ENCODE measurements around the gene PALB2. TPM values are rescaled to one million over a fixed set of nuclear protein-coding genes. Genes with fewer than 3 reads are reported as not detected.

PALB2 gene
- total and polyA plus RNA-seq, 2 of the 13 experiments (the other 11 are each of a cell fraction or from before 2014, with no cell fraction given) = 12.1 to 40.9 TPM

GRCh38 chr16:23595951-23596720 lies 45.0 kb downstream of the PALB2 start, which contains the start of gene NDUFAB1 (continued):
- TF ChIP-seq PCBP2 (optimal IDR thresholded peaks at IDR 0.05; ENCODE audit: low read depth, low read length, poor library complexity, severe bottlenecking) = no peak
- TF ChIP-seq SRSF9 (IDR thresholded peaks at IDR 0.05; ENCODE audit: borderline replicate concordance, insufficient read depth, low read depth, low read length, poor library complexity, severe bottlenecking) = no peak
- TF ChIP-seq ZNF766 (CRISPR knock-in tag; IDR thresholded peaks at IDR 0.05; ENCODE audit: borderline replicate concordance) = peak; percentile 94; the same call in 1 of the 2 replicates
- TF ChIP-seq ZBTB7A (CRISPR knock-in tag; IDR thresholded peaks at IDR 0.05) = 0 out of 2 replicates have a peak, but pooled peaks have one; percentile 33
- 0 out of 2 replicates have a peak, but pooled peaks have one; percentile 39 for TF ChIP-seq POLR2AphosphoS2 (IDR thresholded peaks at IDR 0.05; ENCODE audit: low read depth, low read length)
- TF ChIP-seq HNF4A (CRISPR knock-in tag; IDR thresholded peaks at IDR 0.05) = peak; percentile 76
- no peak for TF ChIP-seq FOXJ3 (CRISPR knock-in tag; IDR thresholded peaks at IDR 0.05; ENCODE audit: borderline replicate concordance)
- TF ChIP-seq, protein P1, sequence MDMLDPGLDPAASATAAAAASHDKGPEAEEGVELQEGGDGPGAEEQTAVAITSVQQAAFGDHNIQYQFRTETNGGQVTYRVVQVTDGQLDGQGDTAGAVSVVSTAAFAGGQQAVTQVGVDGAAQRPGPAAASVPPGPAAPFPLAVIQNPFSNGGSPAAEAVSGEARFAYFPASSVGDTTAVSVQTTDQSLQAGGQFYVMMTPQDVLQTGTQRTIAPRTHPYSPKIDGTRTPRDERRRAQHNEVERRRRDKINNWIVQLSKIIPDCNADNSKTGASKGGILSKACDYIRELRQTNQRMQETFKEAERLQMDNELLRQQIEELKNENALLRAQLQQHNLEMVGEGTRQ (IDR thresholded peaks at IDR 0.05; ENCODE audit: low read depth, low read length) = no peak
- TF ChIP-seq, protein P1 (CRISPR knock-in tag; IDR thresholded peaks at IDR 0.05; ENCODE audit: borderline replicate concordance) = peak; percentile 9; the same call in 1 of the 2 replicates
- peak; percentile 88; the same call in 1 of the 2 replicates for TF ChIP-seq RELA (CRISPR knock-in tag; IDR thresholded peaks at IDR 0.05)
- TF ChIP-seq HNRNPH1 (optimal IDR thresholded peaks at IDR 0.05; ENCODE audit: low read depth, low read length) = no peak
- TF ChIP-seq MBD4 (IDR thresholded peaks at IDR 0.05; ENCODE audit: borderline replicate concordance, low read length) = no peak
- TF ChIP-seq ZNF577 (CRISPR knock-in tag; IDR thresholded peaks at IDR 0.05; ENCODE audit: borderline replicate concordance, low read depth) = no peak
- TF ChIP-seq GABPA (IDR thresholded peaks at IDR 0.05; ENCODE audit: low read depth, low read length) = peak; percentile 84
- TF ChIP-seq GABPA (CRISPR knock-in tag; IDR thresholded peaks at IDR 0.05; ENCODE audit: low read depth) = peak; percentile 79
- TF ChIP-seq NONO (IDR thresholded peaks at IDR 0.05) = no peak
- peak; percentile 99 for TF ChIP-seq NONO (CRISPR knock-in tag; conservative IDR thresholded peaks at IDR 0.05)
- 0 out of 2 replicates have a peak, but pooled peaks have one; percentile 23 for TF ChIP-seq SRF (IDR thresholded peaks at IDR 0.05; ENCODE audit: low read depth, low read length)
- TF ChIP-seq, protein P2, sequence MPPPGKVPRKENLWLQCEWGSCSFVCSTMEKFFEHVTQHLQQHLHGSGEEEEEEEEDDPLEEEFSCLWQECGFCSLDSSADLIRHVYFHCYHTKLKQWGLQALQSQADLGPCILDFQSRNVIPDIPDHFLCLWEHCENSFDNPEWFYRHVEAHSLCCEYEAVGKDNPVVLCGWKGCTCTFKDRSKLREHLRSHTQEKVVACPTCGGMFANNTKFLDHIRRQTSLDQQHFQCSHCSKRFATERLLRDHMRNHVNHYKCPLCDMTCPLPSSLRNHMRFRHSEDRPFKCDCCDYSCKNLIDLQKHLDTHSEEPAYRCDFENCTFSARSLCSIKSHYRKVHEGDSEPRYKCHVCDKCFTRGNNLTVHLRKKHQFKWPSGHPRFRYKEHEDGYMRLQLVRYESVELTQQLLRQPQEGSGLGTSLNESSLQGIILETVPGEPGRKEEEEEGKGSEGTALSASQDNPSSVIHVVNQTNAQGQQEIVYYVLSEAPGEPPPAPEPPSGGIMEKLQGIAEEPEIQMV (CRISPR knock-in tag; IDR thresholded peaks at IDR 0.05; ENCODE audit: low read depth) = peak; percentile 97
- no peak for TF ChIP-seq SOX13 (IDR thresholded peaks at IDR 0.05)
- peak in 1 of 2 experiments; percentile 74; a peak in 1 of 4 replicates for TF ChIP-seq SOX13 (CRISPR knock-in tag; conservative IDR thresholded peaks at IDR 0.05 in 1 of 2, IDR thresholded peaks at IDR 0.05 in 1 of 2)
- TF ChIP-seq ZSCAN9 (CRISPR knock-in tag; IDR thresholded peaks at IDR 0.05; ENCODE audit: borderline replicate concordance) = peak; percentile 94
- TF ChIP-seq KMT2A (CRISPR knock-in tag; IDR thresholded peaks at IDR 0.05) = peak; percentile 99
- TF ChIP-seq NFIC (IDR thresholded peaks at IDR 0.05; ENCODE audit: low read length) = no peak
- TF ChIP-seq PHF20 (CRISPR knock-in tag; IDR thresholded peaks at IDR 0.05) = peak; percentile 99
- no peak; the same call in 1 of the 2 replicates for TF ChIP-seq XBP1 (CRISPR knock-in tag; IDR thresholded peaks at IDR 0.05)
- peak; percentile 61 for TF ChIP-seq NFYC (CRISPR knock-in tag; IDR thresholded peaks at IDR 0.05)
- peak; percentile 95 for TF ChIP-seq HDAC2 (CRISPR knock-in tag; IDR thresholded peaks at IDR 0.05)

Data from HepG2 (cell line).